Fibroblast of peridontal ligament (primary cell): ENCODE data around the gene HOXB9.

Source experiments
- DNase-seq: peaks from one replicate; pipeline ENCODE4 v3.0.0-alpha.2; 2010; ENCODE audit errors: extremely low read depth

HOXB9 gene

DNA sequence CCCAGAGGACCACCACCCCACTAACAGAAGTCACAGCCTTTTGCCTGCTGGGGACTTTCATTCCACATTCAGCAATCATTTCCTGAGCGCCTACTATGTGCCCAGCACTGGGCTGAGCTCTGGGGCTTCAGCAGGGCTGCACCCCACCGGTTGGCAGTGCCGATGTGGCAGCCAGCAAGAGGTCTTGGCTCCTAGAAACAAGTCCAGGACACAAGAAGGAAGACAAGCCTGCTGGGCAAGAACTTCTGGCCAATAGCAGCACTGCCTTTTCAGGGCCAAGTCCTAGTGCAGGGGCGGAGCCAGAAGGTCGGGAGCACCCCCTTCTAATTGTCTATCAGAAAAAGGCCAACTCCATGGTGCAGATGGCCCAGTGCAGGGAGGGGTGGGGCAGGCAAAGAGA lies 13.0 kb upstream of the HOXB9 start:
- DNase-seq: no peak

DNA sequence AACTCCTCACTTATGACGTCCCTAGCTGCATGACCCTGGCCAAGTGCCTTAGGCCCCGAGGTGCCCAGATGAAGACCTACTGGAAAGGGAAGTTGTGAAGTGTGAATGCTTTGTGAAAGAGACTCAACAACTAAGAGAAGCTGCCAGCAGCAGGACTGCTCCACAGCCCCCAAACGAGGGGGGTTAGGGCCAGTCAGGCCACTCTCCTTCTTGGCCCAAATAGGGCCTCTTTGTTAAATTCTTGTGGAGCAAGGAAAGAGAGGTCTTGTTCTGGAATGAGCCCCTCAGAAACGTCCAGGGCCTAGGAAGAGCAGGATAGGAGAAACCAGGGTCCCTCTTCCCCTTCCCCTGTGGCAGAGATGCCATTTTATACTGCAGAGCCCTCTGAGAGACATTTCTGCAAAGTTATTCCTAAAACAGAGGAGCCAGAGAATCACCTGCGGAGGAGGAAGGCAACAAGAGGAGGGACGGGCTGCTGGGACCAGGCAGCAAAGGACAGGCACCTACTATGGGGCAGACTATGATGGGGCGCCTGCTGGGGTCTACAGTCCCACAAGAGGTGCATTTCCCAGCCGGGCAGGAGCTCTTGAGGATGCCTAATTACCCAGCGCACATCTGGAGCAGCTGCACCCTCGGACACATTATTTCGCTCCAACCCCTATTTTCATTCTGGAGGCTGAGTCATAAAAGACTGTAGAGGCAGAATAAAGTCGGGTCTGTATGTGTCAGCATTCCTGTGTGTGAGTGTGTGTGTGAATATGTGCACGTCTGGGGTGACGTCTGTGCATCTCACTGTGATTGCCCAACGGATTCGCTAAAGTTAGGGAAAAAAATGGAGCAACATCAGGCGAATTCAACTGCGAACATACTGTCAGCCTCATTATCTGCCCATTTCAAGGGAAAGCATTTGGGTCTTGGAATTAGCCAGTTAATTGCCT lies 11.4 kb upstream of the HOXB9 start:
- peak; percentile 7 for DNase-seq

DNA sequence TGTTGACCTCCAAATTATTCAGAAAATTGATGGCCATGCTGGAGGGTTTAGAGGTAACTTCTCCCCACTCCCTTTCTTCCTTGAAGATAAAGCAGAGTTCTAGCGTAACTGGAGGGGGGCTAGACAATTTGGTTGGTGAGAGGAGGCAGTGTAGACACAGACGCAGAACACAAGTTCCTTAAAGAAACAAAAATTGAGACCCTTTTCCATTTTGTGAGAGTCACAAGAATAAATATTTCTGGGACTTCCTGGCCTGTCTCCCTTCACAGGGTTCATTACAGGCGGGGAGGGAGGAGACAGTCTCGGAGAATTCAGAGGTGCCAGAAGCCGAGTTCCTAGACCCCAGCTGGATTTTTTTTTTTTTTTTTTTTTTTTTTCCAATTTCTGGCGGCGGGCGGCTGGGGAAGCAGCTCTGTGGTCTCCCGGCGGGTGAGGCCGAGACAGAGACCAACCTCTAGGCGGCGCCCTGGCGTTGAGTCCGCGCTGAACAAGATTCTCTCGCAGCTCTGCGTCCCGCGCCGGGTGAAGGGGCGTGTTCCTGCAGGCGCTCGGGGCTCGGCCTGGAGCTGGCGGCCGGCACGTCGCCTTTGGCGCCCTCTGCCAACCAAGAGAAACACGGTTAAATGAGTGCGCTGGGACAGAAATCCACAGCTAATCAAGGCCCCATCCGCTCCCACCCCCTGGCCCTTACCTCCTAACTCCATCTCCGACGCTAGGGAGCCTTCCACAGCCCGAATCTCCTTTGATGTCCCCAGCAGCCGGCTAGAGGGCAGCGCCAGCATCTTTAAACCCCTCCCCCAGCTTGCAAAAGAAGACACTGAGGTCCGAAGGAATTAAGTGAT lies 10.2 kb upstream of the HOXB9 start:
- DNase-seq: no peak

DNA sequence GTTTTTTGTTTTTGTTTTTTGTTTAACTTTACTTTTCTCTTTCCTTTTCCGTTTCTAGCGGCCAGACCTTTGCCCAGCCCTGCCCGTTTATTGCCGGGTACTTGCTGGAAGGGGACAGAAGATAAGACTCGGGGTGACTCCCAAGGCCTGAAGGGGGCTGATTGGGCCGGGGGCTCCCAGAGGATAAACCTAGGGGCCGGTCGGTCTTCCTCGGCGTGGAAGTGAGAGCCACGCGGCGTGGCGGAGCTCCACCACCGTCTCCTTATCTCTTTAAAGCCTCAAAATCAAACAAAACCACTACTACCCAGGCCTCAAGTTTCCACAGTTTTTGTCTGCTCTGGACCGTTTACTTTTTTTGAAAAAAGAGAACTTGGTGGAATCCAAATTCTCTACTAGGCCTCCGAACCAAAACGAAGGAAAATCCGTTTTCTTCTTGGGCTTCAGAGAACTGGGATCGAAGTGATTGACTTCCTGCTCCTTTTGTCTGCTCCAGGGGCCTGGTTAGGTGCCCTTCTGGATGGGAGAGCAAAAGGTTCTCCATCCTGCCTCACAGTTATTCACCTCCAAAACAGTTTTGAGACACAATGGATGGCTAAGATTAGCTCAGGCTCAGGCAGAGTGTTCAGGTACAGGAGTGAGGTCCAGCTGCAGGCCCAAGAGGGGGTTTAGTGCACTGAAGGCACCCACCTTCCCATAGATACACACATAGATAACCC lies 8.5 kb upstream of the HOXB9 start:
- DNase-seq: no peak

DNA sequence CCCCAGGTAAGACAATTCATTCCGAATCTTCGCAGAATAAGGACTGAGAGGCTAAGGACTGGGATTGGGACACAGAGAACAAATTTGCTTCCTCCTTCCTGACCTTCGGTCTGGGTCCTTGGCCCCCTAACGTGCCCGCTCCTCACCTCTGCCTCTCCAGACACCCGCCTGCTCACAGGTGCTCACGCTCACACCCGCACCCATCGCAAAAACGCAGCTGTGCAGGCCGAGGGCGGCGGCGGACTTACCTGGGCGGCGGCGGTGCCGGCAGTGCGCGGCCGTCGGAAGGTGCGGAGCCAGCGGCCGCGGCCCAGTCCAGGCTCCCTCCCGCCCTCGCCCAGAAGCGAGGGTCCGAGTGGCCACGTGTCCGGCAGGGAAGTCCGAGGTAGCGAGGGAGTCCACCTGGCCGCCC lies 7.1 kb upstream of the HOXB9 start:
- DNase-seq: no peak

DNA sequence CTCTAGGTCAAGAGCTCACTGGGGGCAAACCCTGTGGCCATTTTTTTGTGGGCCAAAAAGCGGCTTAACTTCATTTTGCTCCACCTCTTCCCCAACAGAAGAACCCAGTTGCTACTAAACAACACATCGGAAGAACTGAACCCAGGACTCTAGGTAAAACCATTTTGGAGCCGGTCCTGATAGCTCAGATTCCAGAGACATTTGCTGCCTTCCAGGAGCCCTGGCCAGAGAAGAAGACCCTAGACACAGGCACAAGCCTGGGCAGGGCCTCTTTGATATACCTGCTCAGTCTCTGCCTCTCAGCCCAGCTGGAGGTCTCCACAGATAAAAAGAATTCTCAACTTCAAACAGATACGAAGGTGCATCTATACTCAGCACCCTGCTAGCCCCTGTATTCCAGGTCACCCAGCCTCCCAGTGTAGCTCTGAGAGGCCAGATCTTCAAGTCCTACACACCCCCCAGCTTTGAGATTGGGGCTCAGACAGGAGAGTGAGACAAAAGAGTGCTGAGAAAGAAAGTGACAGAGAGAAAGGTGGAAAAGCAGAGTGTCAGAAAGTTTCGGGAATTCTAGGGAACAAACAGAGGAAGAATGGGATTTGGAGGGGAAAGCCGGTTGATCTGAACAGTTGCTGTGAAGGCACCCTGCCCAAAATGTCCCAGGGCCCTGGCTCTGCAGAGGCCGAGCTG lies 6.6 kb upstream of the HOXB9 start:
- no peak for DNase-seq

DNA sequence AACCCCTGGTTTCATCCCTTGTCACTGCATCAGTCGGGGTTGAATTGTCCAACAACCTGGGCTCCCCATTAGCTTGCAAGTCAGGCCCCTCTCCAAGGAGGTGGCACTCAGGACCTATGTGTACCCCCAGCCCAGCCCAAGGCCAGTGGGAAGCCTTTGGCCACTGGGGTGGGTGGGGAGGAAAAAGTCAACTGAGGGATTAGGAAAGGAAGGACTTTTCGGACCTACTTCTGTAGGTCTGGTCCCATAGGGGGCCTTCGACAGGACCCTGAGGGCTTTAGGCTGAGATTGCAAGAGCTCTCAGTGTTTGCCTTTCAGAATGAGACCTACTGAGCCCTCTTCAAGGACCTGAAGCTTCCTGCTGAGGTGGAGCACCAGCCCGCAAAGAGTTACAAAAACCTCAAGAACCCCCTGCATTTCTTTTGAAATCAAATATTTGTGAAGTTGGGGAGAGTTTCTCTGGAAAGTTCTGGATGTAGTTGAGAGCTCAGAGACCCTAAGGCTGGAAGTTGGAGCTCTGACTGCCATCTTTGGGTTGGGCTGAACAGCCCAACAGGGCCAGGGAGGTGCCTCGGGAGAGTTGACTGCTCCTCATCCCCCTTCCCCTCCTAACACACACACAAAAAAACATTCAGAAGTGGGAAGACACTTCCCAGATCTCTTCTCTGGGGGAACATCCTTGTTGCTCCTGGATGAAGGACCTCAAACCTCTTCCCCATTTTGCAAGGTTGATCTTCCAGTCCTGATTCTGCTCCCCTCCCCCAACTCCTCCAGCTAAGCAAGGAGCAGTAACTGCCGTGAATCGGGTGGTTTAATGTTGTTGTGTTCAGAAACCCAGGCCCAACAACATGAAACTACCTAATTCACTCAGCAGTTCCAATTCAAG lies 5.8 kb upstream of the HOXB9 start:
- no peak for DNase-seq

DNA sequence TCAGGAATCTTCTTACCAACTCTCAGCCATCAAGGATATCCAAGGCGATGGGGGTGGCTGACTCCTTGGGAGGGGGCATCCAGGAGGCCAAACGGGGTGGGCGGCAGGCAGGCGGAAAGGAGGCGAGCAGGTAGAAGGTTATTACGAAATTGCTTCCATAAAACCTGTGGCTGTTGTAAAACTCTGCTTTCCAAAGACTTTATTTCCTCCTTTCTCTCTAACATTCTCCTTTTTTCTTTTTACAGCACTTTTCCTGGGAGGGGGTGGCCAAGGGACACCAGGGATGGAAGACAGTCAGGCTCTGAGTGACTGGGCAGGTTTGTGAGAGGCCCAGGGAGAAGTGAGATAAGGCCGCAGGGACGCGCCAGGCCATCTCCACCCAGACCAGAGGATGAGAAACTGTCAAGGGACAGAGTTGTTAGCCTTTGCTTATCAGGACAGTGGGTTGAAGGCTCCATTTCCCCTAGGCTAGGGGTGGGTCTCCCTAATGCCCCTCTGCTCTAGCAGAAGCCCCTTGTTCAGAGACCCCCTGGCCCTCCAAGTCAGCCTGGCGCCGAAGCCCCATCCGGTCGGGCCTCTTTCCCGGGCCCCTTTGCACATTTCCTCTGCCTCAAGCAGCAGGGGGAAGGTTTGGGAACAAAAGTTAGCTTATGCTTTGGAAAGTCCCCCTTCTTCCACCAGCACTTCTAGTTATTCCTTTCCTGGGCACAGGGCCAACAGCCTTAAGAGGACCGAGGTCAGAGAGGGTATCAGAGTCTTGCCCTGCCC lies 5.0 kb upstream of the HOXB9 start:
- DNase-seq: no peak

DNA sequence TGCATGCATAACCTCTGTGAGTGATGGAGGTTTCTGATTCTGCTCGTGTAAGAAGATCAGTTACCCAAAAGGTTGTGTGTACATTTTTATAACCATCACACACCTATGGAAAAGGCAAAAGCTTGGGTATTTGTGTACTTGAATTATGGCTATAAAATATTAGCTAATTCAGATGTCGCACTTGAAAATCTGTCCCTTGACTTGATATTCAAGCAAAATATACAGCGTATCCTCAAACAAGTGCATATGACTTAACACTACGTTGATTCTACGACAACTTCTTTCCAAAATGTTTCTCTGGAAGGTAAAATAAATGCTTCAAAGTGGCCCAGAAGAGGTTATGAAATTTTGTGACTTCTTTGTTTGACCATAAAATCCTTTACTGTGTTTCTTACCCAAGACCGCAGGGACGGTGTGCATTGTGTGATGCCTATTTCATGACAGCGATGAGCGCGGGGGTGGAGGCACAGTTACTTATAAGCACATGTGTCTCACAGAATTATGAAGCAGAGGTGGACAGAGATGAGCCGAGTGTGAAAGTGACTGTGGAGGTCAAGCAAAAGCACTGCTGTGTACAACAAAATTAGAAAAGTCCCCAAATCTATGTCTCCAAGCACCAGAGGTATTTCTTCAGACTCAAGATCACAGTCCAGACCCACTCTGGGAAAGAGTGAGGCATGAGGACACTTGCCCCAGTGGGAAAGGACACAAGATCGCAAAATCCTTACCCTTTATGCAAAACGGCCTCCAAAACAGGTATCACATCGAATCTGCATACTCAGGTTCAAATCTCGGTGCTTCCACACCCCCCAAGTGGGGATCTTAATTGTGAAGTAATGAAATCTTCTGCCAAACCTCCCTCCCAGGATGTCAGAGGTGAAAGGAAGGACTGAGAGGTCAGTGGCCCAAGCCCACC lies 4.1 kb upstream of the HOXB9 start:
- no peak for DNase-seq

DNA sequence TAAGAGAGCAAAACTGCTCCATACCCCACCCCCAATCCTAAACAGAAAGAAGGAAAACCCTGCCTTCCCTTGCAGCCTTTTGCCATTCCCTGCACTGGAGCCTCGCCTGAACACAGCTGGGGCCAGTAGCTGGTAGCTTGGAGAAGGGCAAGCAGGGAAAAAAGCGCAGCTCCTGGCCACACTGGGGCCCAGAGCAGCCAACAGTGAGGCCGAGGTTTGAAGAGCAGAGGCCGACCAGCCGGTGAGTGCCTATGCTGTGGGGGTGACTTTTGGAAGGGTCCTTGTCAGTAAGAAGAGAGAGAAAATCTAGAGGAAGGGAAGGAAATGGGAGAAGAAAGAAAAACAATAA lies 3.2 kb upstream of the HOXB9 start:
- DNase-seq: no peak

DNA sequence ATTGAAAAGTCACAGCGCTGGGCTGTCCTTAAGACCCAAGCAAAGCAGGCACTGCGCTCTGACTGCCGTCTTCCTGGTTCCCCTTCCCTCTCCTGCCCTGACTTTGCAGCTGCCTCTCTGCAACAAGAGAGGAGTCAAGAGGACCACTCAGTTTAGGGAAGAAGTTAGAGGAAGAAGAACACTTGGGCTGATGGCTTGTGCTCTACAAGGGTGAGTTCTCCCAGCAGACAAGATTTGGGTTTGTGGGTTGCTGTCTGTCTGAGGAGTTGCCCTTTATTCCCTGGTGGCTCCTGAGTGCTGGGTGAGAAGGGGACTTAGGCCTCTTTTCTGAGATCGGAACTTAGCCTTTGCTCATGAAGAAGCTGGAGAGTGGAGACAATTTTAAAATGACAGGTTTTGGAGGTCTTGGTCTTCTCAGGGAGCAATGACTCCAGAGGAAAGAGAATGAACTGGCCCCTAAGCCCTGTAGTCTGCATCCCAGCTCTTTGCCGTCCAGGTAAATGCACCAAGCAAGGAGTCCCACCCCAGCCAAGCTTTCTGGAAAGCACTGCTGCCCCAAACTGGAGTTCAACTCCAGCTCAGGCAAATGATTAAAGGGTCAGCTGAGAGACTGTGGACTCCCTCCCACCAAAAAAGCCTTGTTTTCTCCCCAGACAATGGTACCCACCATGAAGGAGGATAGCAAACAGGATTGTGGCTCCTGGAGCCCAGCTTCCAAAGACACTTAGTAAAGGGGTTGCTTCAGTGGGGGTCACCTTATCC lies 2.7 kb upstream of the HOXB9 start:
- DNase-seq: no peak

DNA sequence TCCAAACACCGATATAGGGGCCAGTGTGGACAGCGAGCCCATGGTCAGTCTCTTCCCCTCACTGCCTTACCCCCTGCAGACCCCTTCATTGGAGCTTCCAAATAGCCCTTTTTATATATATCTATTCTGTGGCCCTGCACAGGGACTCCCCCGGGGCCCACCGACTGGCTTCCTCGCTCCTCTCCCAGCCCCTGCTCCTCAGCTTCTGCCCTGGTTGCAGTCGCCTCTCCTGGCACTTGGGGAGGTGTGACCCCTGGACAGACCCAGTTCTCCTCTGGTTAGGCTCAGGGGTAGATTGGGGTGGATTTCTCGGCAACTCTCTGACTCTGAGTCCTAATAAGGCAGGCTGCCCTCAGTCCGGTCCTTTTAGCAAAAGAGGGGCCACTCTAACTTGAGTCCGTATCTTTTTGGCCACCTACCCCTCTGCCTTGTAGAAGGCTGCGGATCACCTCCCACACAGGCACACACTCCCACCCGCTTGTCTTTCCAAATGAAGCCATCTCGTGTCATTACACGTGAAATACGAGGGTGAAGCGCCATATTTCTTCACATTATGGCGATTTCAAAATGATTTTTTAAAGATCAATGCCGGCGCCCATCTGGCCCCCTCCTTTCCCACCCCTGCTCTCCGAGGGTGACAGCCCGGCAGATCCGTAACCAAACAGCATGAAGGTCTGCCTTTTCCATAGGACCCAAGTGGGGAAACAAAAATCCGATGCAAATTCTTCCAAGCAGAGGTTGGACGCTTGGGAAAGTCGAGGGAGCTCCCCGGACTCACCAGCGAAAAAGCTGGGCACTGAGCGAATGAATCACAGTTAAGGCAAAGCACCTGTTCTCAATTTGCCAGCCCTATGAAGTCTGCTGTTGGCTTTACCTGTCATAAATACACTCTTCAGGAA lies 1.7 kb upstream of the HOXB9 start:
- no peak for DNase-seq

DNA sequence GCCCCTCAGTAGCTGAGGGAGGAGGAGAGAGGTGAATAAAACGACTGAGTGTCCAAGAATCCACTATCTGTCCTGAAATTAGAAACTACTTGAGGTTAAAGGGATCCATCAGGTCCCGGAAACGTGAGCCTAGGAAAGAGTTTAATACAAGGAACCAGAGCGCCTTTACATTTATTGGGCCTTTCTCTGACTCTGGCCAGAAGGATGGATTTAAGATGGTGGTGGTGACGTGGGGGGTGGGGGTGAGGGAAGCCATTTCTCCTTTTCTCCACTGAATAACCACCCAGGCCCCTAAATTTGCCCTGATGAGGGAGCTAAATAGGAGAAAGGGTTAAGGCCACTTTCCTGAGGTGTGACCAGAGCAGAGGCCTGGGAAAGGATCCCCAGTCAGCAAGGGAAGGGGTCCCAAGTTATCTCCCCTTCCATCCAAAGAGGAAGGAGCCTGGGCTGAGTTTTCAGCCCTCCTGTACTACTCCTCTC lies 1.0 kb upstream of the HOXB9 start:
- DNase-seq: no peak

DNA sequence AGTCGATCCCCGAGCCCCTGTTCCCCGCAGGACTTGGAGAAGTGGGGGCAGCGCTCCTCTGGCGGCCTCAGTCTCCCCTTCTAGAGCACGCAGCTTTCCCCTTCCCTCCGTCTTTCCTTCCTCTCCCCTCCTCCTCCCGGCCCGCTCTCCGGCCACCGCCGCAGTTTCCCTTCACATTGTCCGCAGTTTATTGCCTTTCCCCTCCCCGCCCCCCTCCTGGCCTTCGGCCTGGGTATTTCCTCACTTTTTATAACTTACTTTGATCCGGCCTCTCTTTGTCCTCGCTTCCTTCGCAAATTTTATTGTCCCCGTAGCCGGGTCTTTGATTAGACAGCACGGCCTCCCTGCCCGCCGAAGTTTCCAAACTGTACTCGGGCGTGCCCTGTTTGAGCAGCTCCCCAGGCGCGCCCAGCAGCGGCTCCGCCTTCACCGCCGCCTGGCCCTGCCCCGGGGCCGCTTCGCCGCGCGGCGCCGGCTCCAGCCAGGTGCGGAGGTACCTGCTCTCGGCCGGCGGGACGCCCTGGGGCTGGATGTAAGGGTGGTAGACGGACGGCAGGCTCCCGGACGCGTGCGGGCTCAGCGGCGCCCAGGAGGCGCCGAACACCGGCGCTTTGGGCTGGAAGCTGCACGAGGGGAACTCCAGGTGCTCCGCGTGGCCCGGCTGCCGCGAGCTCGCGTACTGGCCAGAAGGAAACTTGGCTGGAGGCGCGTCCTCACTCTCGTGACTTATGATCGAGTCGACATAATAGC lies 488 bp downstream of the HOXB9 start:
- DNase-seq: no peak

DNA sequence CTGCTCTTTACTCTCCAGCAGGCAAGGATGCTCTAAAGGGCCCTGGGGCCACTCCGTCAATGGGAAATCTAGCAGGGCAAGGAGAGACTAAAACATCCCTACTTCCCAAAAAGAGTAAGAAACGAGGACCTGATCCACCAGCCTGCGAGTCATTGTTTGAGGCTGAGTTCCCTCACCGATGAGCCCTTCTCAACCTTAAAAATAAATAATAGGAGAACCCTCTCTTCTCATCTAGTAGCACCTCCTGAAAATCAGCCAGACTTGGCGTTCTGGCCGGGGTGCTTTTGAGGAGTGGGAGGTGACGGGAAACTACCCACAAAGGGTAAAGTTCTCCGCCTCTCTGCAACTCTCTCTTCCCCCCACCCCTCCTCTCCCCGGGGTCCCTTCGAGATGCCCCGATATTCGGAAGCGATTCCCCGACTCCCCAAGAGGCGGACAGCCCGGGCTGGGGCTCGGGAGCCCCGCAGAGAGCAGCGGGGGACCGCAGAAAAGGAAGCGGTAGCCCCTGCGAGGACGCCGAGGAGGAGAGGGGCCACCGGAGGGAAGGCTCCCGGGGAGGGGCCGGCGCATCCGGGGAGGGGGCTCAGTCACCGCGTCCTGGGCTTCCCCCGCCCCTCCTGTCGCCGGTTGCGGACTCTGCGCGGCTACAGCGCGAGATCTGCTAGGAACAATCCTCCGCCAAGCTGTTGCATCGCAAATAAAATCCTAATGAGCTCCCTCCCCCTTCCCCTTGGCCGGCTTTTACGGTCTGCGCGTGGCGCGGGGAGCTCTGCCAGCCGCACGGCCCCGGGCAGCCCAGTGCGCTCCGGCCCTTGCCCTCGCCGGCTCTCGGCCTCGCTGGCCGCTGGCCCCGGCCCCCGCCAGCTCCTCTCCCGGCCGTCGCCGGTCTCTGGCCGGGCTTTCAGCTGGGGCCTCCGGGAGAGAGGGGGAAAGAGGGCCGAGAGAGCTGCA lies 1.3 kb downstream of the HOXB9 start:
- no peak for DNase-seq
